Astrocyte (in vitro differentiated cells and primary cell): ENCODE data around the gene MYRIP.

ENCODE experiments used
- EZH2 ChIP-seq: IDR thresholded peaks from 2 replicates; pipeline ENCODE4 v1.6.1; 2012; ENCODE audit warnings: mild to moderate bottlenecking, low read length, inconsistent platforms; ENCODE audit not compliant: insufficient read depth
- TF ChIP-seq, protein P1 (sequence below): IDR thresholded peaks from 2 replicates; pipeline ENCODE4 v1.5.1; 2011; ENCODE audit warnings: low read depth, mild to moderate bottlenecking, inconsistent platforms, low read length, moderate library complexity; ENCODE audit not compliant: insufficient read depth

- TF ChIP-seq, protein P1, sequence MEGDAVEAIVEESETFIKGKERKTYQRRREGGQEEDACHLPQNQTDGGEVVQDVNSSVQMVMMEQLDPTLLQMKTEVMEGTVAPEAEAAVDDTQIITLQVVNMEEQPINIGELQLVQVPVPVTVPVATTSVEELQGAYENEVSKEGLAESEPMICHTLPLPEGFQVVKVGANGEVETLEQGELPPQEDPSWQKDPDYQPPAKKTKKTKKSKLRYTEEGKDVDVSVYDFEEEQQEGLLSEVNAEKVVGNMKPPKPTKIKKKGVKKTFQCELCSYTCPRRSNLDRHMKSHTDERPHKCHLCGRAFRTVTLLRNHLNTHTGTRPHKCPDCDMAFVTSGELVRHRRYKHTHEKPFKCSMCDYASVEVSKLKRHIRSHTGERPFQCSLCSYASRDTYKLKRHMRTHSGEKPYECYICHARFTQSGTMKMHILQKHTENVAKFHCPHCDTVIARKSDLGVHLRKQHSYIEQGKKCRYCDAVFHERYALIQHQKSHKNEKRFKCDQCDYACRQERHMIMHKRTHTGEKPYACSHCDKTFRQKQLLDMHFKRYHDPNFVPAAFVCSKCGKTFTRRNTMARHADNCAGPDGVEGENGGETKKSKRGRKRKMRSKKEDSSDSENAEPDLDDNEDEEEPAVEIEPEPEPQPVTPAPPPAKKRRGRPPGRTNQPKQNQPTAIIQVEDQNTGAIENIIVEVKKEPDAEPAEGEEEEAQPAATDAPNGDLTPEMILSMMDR, result no peak
- TF ChIP-seq EZH2, result no peak
Observed at GRCh38 chr3:39819899-39820298, 10.5 kb downstream of the MYRIP start.
